22Rv1 (cell line): ENCODE data around the gene ENPP1.
"Not testable (repeated sequence)": the region's sequence is repeated elsewhere in the genome, so short reads cannot be mapped to it uniquely, and the experiment has no call there.

Source experiments
- H3K27ac ChIP-seq: fragments of 450-650 bp; 2 replicates; pipeline ENCODE4 v1.5.1; 2017
- CTCF ChIP-seq: fragments of 450-650 bp; IDR thresholded peaks from 2 replicates; pipeline ENCODE4 v1.5.1; 2017; ENCODE audit warnings: mild to moderate bottlenecking
- ZFX ChIP-seq: fragments of 450-650 bp; IDR thresholded peaks from 2 replicates; pipeline ENCODE4 v1.6.1; 2017; ENCODE audit warnings: antibody characterized with exemption, borderline replicate concordance

ENPP1 gene

DNA sequence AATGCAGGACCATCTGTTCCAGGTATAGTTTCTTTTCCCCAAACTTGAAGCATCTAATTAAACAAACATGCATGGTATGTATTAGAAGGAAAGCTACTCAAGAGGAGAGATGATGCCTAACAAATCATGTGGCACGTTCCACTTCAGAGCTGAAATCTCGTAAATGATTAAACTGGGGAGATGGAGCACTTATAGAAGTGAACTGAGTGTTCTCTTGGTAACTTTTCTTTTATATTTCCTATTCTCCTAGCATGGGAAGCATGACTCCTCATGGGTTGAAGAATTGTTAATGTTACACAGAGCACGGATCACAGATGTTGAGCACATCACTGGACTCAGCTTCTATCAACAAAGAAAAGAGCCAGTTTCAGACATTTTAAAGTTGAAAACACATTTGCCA, 82.3 kb downstream of the ENPP1 start:
- TF ChIP-seq ZFX, result no peak
- no peak overlapping the region for H3K27ac ChIP-seq

DNA sequence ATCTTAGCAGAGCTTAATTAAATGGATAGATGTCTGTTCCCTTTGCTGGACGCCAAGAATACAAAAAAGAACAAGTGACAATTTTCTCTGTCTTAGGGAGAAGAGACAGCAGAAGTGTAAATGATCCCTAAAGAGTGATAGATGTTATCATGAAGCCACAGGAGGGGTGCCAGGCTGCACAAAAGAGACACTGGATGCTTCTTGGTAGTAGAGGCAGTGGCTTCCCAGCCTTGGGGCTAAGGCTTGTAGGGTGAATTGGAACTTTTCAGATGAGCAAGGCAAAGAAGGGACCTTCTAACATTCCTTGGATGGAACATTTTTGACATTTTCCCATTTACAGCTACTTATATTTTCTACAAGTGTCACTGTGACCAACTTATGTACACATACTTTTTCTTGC, 85.4 kb downstream of the ENPP1 start:
- TF ChIP-seq ZFX, result no peak
- no peak for TF ChIP-seq CTCF
- H3K27ac ChIP-seq, result no peak overlapping the region

GRCh38 chr6:131894493-131895424, 86.9 kb downstream of the ENPP1 start:
- no peak for TF ChIP-seq ZFX
- TF ChIP-seq CTCF, result no peak
- no peak overlapping the region for H3K27ac ChIP-seq

GRCh38 chr6:131897050-131897435, 89.2 kb downstream of the ENPP1 start:
- no peak overlapping the region for H3K27ac ChIP-seq
- TF ChIP-seq ZFX (no peak), CTCF (no peak)

- TF ChIP-seq CTCF, result no peak
- TF ChIP-seq ZFX, result no peak
- H3K27ac ChIP-seq, result no peak overlapping the region
These were observed 89.8 kb downstream of the ENPP1 start for GRCh38 chr6:131897621-131898020.

GRCh38 chr6:131898718-131899117, 90.9 kb downstream of the ENPP1 start:
- H3K27ac ChIP-seq, result no peak overlapping the region
- TF ChIP-seq ZFX, result no peak
- TF ChIP-seq CTCF, result no peak

- no peak for TF ChIP-seq ZFX
- no peak for TF ChIP-seq CTCF
These were observed 92.4 kb downstream of the ENPP1 start for GRCh38 chr6:131900231-131900630.

GRCh38 chr6:131901326-131901873, 93.6 kb downstream of the ENPP1 start:
- not testable (repeated sequence) for H3K27ac ChIP-seq

More at GRCh38 chr6:131900231-131900630, 92.4 kb downstream of the ENPP1 start:
- no peak overlapping the region for H3K27ac ChIP-seq

- H3K27ac ChIP-seq, result not testable (repeated sequence)
These were observed 95.9 kb downstream of the ENPP1 start for GRCh38 chr6:131903734-131904133.

DNA sequence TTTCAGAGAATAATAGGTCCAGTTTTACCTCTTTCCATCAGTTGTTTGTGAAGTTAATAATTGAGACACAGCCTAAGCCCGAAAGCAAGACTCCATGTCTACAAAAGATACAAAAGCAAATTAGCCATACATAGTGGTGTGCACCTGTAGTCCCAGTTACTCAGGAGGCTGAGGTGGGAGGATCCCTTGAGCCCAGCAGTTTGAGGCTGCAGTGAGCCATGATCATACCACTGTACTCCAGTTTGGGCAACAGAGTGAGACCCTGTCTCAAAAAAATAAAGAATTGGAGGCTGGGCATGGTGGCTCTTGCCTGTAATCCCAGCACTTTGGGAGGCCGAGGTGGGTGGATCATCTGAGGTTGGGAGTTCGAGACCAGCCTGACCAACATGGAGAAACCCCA, 101.0 kb downstream of the ENPP1 start:
- not testable (repeated sequence) for H3K27ac ChIP-seq
